Measurements from ENCODE around the gene ZFAND6.
A peak's percentile ranks its signal among the peaks of the same experiment; 100 is the strongest.

The ZFAND6 gene

DNA sequence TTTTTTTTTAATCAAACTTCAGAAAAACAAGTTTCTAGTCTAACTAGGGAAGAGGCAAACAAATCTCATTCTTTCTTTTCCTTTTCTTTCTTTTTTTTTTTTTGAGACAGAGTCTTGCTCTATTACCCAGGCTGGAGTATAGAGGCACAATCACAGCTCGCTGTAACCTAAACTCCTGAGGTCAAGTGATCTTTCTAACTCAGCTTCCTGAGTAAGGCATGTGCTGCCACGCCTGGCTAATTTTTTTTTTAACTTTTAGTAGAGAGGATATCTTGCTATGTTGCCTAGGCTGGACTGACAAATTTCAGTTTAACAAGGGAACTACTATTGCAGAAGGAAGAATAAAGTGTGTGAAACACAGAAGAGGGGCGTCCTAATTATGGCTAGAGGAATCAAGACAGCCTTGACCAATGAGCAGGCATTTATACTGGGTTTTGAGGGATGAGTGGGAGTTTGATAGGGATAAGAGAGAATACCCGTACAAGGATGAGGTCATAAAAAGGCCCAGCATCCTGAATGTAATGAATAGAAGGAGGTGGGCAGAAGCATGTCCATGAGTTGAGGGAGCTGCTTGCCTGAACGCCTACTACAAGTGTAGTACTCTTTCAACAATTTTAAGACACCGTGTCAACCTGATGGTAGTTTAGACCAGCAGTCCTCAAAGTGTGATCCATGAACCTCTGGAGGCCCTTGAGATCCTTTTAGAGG is 6.7 kb upstream of the ZFAND6 start:
- no peak for DNase-seq

GRCh38 chr15:80055933-80056332 is 3.5 kb upstream of the ZFAND6 start:
- no peak for DNase-seq

DNA sequence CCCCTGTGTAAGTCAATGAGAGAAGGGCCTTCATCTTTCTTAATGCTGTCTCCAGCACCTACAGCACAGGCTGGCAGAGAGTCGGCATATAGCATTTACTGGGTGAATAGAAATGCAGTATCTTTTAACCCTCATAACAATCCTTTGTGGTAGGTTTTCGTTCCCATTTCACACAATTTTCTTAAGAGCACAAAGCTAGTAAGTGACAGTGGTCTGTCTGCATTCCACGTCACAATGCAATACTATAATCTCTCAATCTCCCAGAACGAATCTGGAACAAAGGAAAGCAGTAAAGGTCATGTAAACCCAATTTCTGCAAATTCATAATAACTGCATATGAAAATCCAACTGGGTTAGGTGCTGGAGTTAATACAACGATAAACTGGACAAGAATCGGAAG is 1.4 kb upstream of the ZFAND6 start:
- DNase-seq = no peak

- no peak for DNase-seq
Observed at GRCh38 chr15:80059786-80060355, 395 bp downstream of the ZFAND6 start.

DNA sequence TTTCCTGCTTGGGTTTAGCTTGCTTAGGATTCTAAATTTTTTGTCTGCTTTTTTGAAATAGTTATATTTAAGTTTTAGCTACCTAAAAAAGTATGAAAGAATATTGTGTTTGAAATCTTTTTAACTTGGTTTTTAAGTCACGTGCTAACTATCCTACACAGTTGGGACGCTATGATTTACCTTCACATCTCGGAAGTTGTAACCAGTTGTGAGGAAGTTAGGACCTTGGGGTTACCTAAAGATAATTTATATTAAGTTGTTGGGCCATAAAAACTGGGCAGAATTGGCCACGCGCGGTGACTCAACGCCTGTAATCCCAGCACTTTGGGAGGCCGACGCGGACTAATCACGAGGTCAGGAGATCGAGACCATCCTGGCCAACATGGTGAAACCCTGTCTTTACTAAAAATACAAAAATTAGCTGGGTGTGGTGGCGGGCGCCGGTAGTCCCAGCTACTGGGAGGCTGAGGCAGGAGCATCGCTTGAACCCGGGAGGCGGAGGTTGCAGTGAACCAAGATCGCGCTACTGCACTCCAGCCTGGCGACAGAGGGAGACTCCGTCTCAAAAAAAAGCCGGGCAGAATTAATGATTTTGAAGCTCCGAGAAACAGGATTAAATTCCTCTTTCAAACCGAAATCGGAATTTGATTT is 1.0 kb downstream of the ZFAND6 start:
- peak; percentile 57 for DNase-seq

DNA sequence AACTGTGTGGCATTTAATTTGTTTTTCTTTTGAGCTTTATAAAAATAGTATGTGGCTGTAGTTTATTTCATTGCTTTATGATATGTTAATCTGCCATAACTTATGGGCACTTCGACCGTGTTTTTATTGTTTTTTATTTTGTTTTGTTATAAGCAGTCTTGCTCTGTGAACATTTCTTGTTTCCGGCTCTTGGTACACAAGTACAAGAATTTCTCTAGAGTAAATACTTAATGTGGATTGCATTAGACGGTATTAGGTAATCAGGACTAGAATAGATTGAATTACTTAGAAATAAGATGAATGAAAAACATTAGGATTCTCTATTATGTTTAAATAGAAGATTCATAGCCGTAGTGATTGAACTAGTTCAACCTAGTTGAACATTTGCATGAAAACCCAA is 2.1 kb downstream of the ZFAND6 start:
- DNase-seq = no peak

GRCh38 chr15:80066912-80067311 is 7.4 kb downstream of the ZFAND6 start:
- DNase-seq = no peak

DNA sequence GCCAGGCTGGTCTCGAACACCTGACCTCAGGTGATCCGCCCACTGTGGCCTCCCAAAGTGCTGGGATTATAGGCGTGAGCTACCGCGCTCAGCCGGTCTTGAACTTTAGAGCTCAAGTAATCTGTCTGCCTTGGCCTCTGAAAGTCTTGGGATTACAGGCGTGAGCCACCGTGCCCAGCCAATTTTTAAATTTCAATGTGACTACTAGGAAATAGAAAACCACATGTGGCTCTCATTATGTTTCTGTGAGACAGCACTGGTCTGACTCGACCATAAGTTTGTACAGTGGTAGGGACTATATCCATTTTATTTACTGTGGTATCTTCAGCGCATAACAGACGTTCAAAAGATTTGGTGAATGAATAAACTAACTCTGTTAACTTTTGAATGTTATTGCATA is 9.1 kb downstream of the ZFAND6 start:
- no peak for DNase-seq

DNA sequence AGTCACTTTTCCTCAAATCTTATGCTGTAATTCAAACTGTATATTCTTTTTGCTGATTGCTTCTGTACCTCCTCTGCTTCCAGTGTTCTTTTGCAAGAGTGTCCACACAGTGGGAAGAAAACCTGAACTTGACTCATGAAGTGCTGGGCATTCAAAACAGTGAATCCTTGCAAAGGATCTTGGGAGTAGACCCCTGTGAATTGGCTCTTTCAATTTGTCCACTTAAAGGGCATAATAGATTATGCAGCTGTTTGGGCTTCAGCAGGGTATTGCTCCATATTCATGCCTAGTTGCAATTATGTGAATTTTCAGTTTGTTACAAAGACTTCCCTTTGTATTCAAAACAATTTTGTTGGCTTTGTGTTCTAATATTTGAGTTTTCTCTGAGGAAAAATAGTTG is 11.4 kb downstream of the ZFAND6 start:
- DNase-seq = no peak

- DNase-seq = no peak
Observed at GRCh38 chr15:80071652-80072051, 12.2 kb downstream of the ZFAND6 start.

- no peak for DNase-seq
Observed at GRCh38 chr15:80072285-80072994, 13.0 kb downstream of the ZFAND6 start.

GRCh38 chr15:80073197-80073596 is 13.7 kb downstream of the ZFAND6 start:
- DNase-seq = no peak

GRCh38 chr15:80076321-80077318 is 17.1 kb downstream of the ZFAND6 start:
- no peak for DNase-seq

DNA sequence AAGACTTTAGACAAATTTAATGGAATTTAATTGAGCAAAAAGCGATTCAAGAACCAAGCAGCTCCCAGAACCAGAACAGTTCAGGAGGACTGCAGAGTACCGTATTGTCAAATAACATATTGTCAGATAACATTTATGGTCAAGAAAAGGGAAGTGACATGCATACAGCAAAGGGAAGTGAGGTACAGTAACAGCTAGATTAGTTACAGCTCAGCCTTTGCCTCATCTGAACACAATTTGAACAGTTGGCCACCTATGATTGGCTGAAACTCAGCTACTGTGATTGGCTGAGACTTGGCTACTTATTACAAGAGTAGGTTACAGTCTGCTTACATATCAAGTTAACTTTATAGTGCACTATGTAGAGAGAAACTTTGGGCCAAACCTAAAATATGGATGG is 21.9 kb downstream of the ZFAND6 start:
- DNase-seq = no peak

GRCh38 chr15:80087104-80087503 is 27.6 kb downstream of the ZFAND6 start:
- no peak for DNase-seq

GRCh38 chr15:80090041-80090440 is 30.6 kb downstream of the ZFAND6 start:
- no peak for DNase-seq

GRCh38 chr15:80090879-80091503 is 31.5 kb downstream of the ZFAND6 start:
- no peak for DNase-seq

- no peak for DNase-seq
Observed at GRCh38 chr15:80093854-80094418, 34.5 kb downstream of the ZFAND6 start.

GRCh38 chr15:80095511-80095910 is 36.0 kb downstream of the ZFAND6 start:
- no peak for DNase-seq

DNA sequence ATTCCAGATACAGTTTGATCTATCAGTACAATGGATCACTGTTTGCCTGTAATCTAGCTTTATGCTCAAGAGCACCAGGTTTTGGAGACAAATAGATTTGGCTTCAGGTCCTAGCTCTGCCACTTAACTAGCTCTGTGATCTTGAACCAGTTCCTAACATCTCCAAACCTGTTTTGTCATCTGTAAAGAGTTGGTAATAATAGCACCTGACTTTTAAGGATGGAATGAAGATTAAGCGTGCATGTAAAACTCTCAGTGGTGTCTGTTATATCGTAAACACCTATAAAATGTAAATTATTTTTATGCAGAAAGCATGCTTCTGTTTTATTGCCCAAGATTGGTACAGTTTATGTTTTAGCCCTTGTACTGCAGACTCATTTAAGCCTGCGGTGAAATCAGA is 36.5 kb downstream of the ZFAND6 start:
- DNase-seq = no peak

GRCh38 chr15:80098341-80098740 is 38.9 kb downstream of the ZFAND6 start:
- no peak for DNase-seq

DNA sequence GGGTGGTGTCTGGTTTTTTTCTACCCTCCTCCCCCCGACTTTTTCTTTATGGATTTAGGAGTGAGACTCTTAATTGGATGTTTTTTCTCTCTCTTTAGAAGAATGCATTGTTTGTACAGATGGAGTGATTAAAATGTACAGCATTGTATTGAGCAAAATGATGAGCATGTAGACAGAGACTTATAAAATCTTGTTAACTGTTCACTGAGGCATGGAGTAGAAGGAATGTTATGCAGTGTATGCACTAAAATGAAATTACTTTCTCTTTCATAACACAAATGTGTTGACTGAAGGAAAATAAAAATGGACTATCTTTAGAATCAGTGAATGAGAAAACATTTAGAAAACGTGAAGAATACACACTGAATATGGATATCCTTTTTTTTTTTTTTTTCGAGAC is 39.8 kb downstream of the ZFAND6 start:
- DNase-seq = no peak
